PC-3 (cell line): ENCODE data around the gene R3HDM4. TPM values are rescaled to one million over a fixed set of nuclear protein-coding genes. Genes with fewer than 3 reads are reported as not detected.

Source experiments
- ATAC-seq: fragments of 200-7000 bp; cut with Tn5 transposase; 2 replicates; pipeline ENCODE4 v1.9.1; 2020; ENCODE audit warnings: mild to moderate bottlenecking, moderate library complexity
- BruUV-seq: library from RNA; stranded (reverse); fragments of 400-500 nt; replicated peaks from 2 replicates; lab custom pipeline; 2021; lab: Mats Ljungman, UMichigan
- CTCF ChIA-PET: fragments of 300-600 bp; sonication (Branson Sonifier 250); formaldehyde crosslinking; loops from one replicate; lab custom pipeline; 2022; ENCODE audit warnings: antibody characterized with exemption; lab: Charles Lee
- POLR2A ChIA-PET: fragments of 300-600 bp; sonication (Branson Sonifier 250); formaldehyde crosslinking; loops from one replicate; lab custom pipeline; 2022; ENCODE audit warnings: antibody characterized with exemption; ENCODE audit not compliant: unreplicated experiment; lab: Charles Lee
- DNase-seq: peaks from one replicate; pipeline ENCODE4 v3.0.0-alpha.2; 2015
- H2AFZ ChIP-seq: fragments of 300-600 bp; sonication (generic); 2 replicates; pipeline ENCODE4 v1.6.0; 2016; ENCODE audit warnings: antibody characterized with exemption, low read length
- H3F3A ChIP-seq: fragments of 300-600 bp; sonication (generic); one replicate; pipeline ENCODE4 v1.6.0; 2017; ENCODE audit warnings: antibody characterized with exemption, low read length, control low read depth, mild to moderate bottlenecking; ENCODE audit not compliant: unreplicated experiment
- H3K27ac ChIP-seq: fragments of 300-600 bp; sonication (generic); 2 replicates; pipeline ENCODE4 v1.5.1; 2016; ENCODE audit warnings: mild to moderate bottlenecking, low read length
- H3K27me3 ChIP-seq: fragments of 300-600 bp; sonication (generic); 2 replicates; pipeline ENCODE4 v1.6.1; 2016; ENCODE audit warnings: low read length, mixed read lengths
- H3K36me3 ChIP-seq: fragments of 300-600 bp; sonication (generic); 2 replicates; pipeline ENCODE4 v1.6.1; 2016; ENCODE audit warnings: low read depth, mixed run types, low read length, mixed read lengths
- H3K4me1 ChIP-seq: fragments of 300-600 bp; sonication (generic); 2 replicates; pipeline ENCODE4 v1.5.1; 2016; ENCODE audit warnings: low read length; ENCODE audit not compliant: insufficient read depth
- H3K4me2 ChIP-seq: fragments of 300-600 bp; sonication (generic); 2 replicates; pipeline ENCODE4 v1.6.0; 2016; ENCODE audit warnings: low read length
- H3K4me3 ChIP-seq: fragments of 300-600 bp; sonication (generic); 2 replicates; pipeline ENCODE4 v1.5.1; 2016; ENCODE audit warnings: mild to moderate bottlenecking, low read length, mixed read lengths
- H3K79me2 ChIP-seq: fragments of 300-600 bp; sonication (generic); 2 replicates; pipeline ENCODE4 v1.6.1; 2017; ENCODE audit warnings: low read length, mixed read lengths
- H3K9ac ChIP-seq: fragments of 300-600 bp; sonication (generic); 2 replicates; pipeline ENCODE4 v1.6.0; 2016; ENCODE audit warnings: mild to moderate bottlenecking, low read length
- H3K9me2 ChIP-seq: fragments of 300-600 bp; sonication (generic); replicated peaks from 2 replicates; pipeline ENCODE4 v1.6.1; 2016; ENCODE audit warnings: mixed run types, low read length, mixed read lengths
- H3K9me3 ChIP-seq: fragments of 300-600 bp; sonication (generic); 2 replicates; pipeline ENCODE4 v1.6.1; 2016; ENCODE audit warnings: low read length, mixed read lengths
- H4K20me1 ChIP-seq: fragments of 300-600 bp; sonication (generic); 2 replicates; pipeline ENCODE4 v1.6.1; 2016; ENCODE audit warnings: low read length, mixed read lengths
- CTCF ChIP-seq: fragments of 300-600 bp; sonication (generic); conservative IDR thresholded peaks from 2 replicates; pipeline ENCODE4 v1.5.1; 2017; ENCODE audit warnings: antibody characterized with exemption, low read depth, mild to moderate bottlenecking, low read length
- EZH2 ChIP-seq: fragments of 300-600 bp; sonication (generic); IDR thresholded peaks from one replicate; pipeline ENCODE4 v1.6.1; 2017; ENCODE audit warnings: antibody characterized with exemption, mild to moderate bottlenecking, low read length; ENCODE audit not compliant: unreplicated experiment
- EZH2phosphoT487 ChIP-seq: fragments of 300-600 bp; sonication (generic); IDR thresholded peaks from 2 replicates; pipeline ENCODE4 v1.6.1; 2018; ENCODE audit warnings: mild to moderate bottlenecking, antibody characterized with exemption, low read length, borderline replicate concordance
- intact Hi-C: fragments of 100-400 bp; cut with micrococcal nuclease; formaldehyde crosslinking; loops from 2 replicates; pipeline ENCODE4 v1.9.0; 2023
- total RNA-seq: library from RNA; depleted of rRNA; stranded (reverse); fragments of >200 nt; gene quantifications from 2 replicates; pipeline ENCODE4 v1.2.3, GENCODE V29; 2014

The R3HDM4 gene
- total RNA-seq, 1 experiment from 2014 or later = 44.9 TPM

- Histone ChIP-seq H3K27me3 (no peaks in the 10 kb centered on the region), H4K20me1 (no peaks in the 10 kb centered on the region), H3K9ac (no peak overlapping the region), H3K9me3 (no peaks in the 10 kb centered on the region), H3K36me3 (no peaks in the 10 kb centered on the region; the same call in 1 of the 2 replicates), H3K4me3 (no peak overlapping the region), H3F3A (no peaks in the 10 kb centered on the region), H3K27ac (no peak overlapping the region), H3K79me2 (peaks cover 15% of the 10 kb centered on the region), H3K4me2 (no peak overlapping the region), H2AFZ (no peak overlapping the region), H3K4me1 (peaks cover 9% of the 10 kb centered on the region; the same call in 1 of the 2 replicates), H3K9me2 (no peaks in the 10 kb centered on the region)
- ChIA-PET CTCF (no interaction called here), POLR2A (no interaction called here)
- no peak for ATAC-seq
- TF ChIP-seq EZH2 (no peak), CTCF (no peak), EZH2phosphoT487 (no peak)
- intact Hi-C loops = no loop called here
- DNase-seq = no peak
- no TSS peak for BruUV-seq
These were observed 25.4 kb downstream of the R3HDM4 start for GRCh38 chr19:887599-887998.

DNA sequence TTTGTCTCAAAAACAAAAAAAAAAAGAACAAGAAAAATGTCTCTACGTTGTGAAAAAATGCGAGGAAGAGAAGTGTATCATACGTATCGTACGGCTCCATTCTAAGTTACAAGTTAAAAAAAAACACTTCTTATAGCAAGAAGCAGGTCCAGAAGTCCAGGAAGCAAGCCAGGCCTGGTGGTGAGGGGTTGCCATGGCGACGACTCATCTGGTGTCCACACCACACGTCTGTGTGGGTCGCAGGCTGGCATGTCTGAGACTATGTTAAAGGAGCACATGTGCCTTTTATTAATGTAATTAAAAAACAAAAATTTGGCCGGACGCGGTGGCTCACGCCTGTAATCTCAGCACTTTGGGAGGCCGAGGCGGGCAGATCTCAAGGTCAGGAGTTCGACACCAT lies 25.9 kb downstream of the R3HDM4 start:
- intact Hi-C loops = no loop called here
- ATAC-seq (no peak), DNase-seq (no peak)
- Histone ChIP-seq H3K4me1 (peaks cover 9% of the 10 kb centered on the region; the same call in 1 of the 2 replicates), H3K4me3 (no peak overlapping the region), H3K27me3 (no peaks in the 10 kb centered on the region), H3K4me2 (no peak overlapping the region), H3K9ac (no peak overlapping the region), H3K27ac (no peak overlapping the region), H3K79me2 (peaks cover 9% of the 10 kb centered on the region), H3K9me2 (no peaks in the 10 kb centered on the region), H3K36me3 (no peaks in the 10 kb centered on the region; the same call in 1 of the 2 replicates), H2AFZ (no peak overlapping the region), H3F3A (no peaks in the 10 kb centered on the region), H3K9me3 (no peaks in the 10 kb centered on the region), H4K20me1 (no peaks in the 10 kb centered on the region)
- TF ChIP-seq CTCF (no peak), EZH2phosphoT487 (no peak), EZH2 (no peak)
- ChIA-PET CTCF (no interaction called here), POLR2A (no interaction called here)
- no TSS peak for BruUV-seq

- DNase-seq = no peak
- Histone ChIP-seq H2AFZ (no peak overlapping the region), H3K4me1 (peaks cover 9% of the 10 kb centered on the region; the same call in 1 of the 2 replicates), H3F3A (no peaks in the 10 kb centered on the region), H3K9me2 (no peaks in the 10 kb centered on the region), H3K9me3 (no peaks in the 10 kb centered on the region), H3K79me2 (no peaks in the 10 kb centered on the region), H3K36me3 (peaks cover 5% of the 10 kb centered on the region; the same call in 1 of the 2 replicates), H4K20me1 (no peaks in the 10 kb centered on the region), H3K9ac (no peak overlapping the region), H3K27ac (no peak overlapping the region), H3K4me2 (no peak overlapping the region), H3K4me3 (no peak overlapping the region), H3K27me3 (no peaks in the 10 kb centered on the region)
- intact Hi-C loops = no loop called here
- ChIA-PET CTCF (no interaction called here), POLR2A (no interaction called here)
- TF ChIP-seq EZH2phosphoT487 (no peak), CTCF (no peak), EZH2 (no peak)
- no peak for ATAC-seq
- BruUV-seq = no TSS peak
These were observed 27.3 kb downstream of the R3HDM4 start for GRCh38 chr19:885536-886224.
